Motor neuron (in vitro differentiated cells): ENCODE measurements around the gene CCDC127. TPM values are rescaled to one million over a fixed set of nuclear protein-coding genes. Genes with fewer than 3 reads are reported as not detected.
"Not testable (repeated sequence)": the region's sequence is repeated elsewhere in the genome, so short reads cannot be mapped to it uniquely, and the experiment has no call there.

Experiments
- ATAC-seq, 8 experiments: fragments of 200-7000 bp; cut with Tn5 transposase; replicated peaks in 6 of 8; 2 replicates each; pipeline ENCODE4 v1.8.0; 2021; ENCODE audit warnings: mild to moderate bottlenecking in 8 of 8, moderate library complexity in 8 of 8
- H3K27ac ChIP-seq, 2 donors: fragments of 250-450 bp; sonication (Bioruptor Pico); 2 replicates each; pipeline ENCODE4 v1.9.0; 2021; ENCODE audit warnings: antibody characterized with exemption in 2 of 2, mild to moderate bottlenecking in 2 of 2, moderate library complexity in 1 of 2
- H3K4me1 ChIP-seq, 2 donors: fragments of 250-450 bp; sonication (Bioruptor Pico); replicated peaks in 1 of 2; 2 replicates each; pipeline ENCODE4 v1.6.1; 2021; ENCODE audit warnings: antibody characterized with exemption in 2 of 2, mild to moderate bottlenecking in 2 of 2, moderate library complexity in 1 of 2
- H3K4me3 ChIP-seq, 5 donors: fragments of 250-450 bp; sonication (Bioruptor Pico); 2 replicates each; pipeline ENCODE4 v1.9.0; 2021; ENCODE audit warnings: antibody characterized with exemption in 5 of 5, mild to moderate bottlenecking in 5 of 5, moderate library complexity in 4 of 5
- WGBS, 10 experiments: fragments of 450-650 bp; shearing (Covaris generic); methylation state at CpG; one replicate each; pipeline ENCODE4 v1.0.0; 2022; 5-methylcytosine and 5-hydroxymethylcytosine counted together
- in situ Hi-C, 9 experiments: fragments of 400-800 bp; cut with MboI; loops; one replicate each; pipeline ENCODE4 v1.15.0; 2021; ENCODE audit warnings: low sequenced_read_pairs in 9 of 9, low pct_unique_long_range_greater_than_20kb in 2 of 9; ENCODE audit not compliant: unreplicated experiment in 9 of 9
- total RNA-seq, 8 experiments: library from RNA; unstranded; fragments of 300-600 nt; gene quantifications; 2 replicates each; pipeline versions ENCODE4 v1.2.3 to v1.2.4, GENCODE V29; 2022

The CCDC127 gene
- total RNA-seq, 8 experiments from 2014 or later: 5.9 to 10.8 (median 7.9) TPM

DNA sequence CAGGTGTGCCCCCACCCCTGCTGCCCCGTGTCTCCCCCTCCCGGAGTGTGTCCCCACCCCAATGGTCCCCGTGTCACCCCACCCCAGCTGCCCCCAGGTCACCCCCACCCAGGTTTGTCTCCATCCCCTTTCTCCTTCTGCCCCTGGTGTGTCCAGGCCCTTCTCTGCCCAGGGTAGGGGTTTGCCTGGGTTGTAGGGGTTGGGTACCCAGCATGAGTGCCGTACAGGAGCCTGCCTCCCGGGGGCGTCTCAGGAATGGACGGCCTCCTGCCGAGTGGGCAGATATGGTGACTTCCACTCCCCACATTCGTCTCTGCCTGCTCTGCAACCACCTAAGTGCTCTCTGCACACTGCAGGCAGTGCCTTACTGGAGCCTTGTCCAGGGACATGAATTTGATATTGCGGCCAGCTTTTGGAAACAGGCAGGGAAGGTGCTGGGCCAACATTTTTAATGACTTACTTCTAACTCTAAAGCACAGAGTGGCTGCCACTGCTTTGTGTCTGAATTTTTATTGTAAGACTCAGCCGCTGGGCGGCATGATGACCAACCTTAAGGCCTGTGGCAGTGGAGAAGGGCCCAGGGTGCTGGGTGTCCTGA lies 20.0 kb downstream of the CCDC127 start:
- WGBS, 10 experiments: 87 to 100% (median 100%) methylated on average over 1 to 3 of the region's 12 CpGs; no CpG with 5 or more reads in 7 of the 10 experiments
- Histone ChIP-seq H3K27ac (peak overlapping the region in 1 of 2 donors; percentile 61), H3K4me3 (no peak overlapping the region), H3K4me1 (peaks cover 6 to 22% of the 10 kb centered on the region in 2 donors)
- peak in 1 of 8 experiments; percentile 13 for ATAC-seq
- in situ Hi-C loops: no loop called here

DNA sequence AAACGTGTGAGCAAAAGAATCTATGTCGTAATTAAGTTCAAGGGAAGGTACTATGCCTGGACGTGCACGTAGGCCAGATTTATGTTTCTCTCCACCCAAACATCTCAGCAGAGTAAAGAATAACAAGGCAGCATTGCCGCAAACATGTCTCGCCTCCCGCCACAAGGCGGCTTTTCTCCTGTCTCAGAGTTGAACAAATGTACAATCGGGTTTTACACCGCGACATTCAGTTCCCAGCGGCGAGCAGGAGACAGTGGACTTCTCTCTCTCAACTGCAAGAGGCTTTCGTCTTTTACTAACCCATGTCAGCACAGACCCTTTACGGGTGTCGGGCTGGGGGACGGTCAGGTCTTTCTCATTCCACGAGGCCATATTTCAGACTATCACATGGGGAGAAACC lies 20.9 kb downstream of the CCDC127 start:
- in situ Hi-C loops: not testable (repeated sequence)
- WGBS, 10 experiments: 0 to 100% (median 68%) methylated on average over 1 to 5 of the region's 18 CpGs; no CpG with 5 or more reads in 5 of the 10 experiments

DNA sequence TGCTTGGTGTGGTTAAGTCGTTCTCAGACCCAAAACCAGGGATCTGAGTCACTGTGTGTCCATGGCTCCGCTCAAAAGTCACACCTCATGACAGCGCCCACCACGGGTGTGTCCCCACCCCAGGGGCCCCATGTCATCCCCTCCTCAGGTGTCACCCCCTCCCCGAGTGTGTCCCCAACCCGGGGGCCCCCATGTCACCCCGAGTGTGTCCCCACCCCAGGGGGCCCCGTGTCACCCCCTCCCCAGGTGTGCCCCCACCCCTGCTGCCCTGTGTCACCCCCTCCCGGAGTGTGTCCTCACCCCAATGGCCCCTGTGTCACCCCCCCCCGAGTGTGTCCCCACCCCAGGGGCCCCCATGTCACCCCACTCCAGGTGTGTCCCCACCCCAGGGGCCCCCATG lies 21.6 kb downstream of the CCDC127 start:
- H3K4me1 ChIP-seq: peaks cover 7 to 26% of the 10 kb centered on the region in 2 donors
- in situ Hi-C loops: no loop called here
- ATAC-seq: peak in 2 of 8 experiments; percentile 19 to 31
- H3K27ac ChIP-seq: no peak overlapping the region
- no peak overlapping the region for H3K4me3 ChIP-seq
- WGBS, 10 experiments: no CpG with 5 or more reads among the region's 10 CpGs

More for the DNA sequence above, 20.9 kb downstream of the CCDC127 start:
- not testable (repeated sequence) for H3K4me3 ChIP-seq, ATAC-seq
- Histone ChIP-seq H3K27ac (peak overlapping the region; percentile 49 to 75), H3K4me1 (peaks cover 6 to 22% of the 10 kb centered on the region in 2 donors)

DNA sequence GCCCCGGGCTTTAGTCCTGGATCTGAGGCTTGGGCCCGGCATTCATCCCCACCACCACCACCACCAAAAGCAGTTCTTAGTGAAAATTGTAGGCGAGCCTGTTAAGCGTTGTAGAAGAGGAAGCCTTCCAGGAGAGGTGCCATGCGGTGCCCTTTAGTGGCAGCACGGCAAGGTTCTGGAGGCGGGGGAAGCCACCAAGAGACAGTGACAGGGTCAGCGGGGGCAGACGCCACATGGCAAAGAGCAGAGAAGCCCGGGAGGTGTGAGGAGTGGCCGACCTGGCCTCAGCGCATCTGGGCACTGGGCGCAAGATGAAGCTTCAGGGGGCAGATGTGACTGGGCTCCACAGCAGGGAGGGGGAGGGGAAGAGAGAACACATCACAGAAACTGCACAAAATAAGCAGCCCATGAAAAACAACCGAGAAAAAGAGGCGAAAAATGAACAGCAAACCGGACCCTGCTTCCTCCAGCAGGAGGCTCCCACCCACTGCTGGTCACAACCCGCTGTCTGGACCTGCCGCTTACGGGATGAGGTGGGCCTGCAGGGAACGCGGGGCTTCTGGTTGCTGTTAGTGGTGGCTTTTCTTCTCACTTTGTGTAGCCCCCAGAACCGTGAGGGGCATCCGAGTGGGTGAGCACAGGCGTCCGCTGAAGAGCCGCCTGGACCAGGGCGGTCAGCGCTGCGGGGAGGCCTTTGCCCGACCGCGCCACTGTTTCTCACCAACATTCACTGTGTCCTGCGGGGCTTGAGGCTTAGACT lies 22.4 kb downstream of the CCDC127 start:
- H3K4me1 ChIP-seq: peaks cover 12 to 34% of the 10 kb centered on the region in 2 donors
- no peak overlapping the region for H3K4me3 ChIP-seq
- H3K27ac ChIP-seq: no peak overlapping the region
- in situ Hi-C loops: no loop called here
- WGBS, 10 experiments: 0 to 91% (median 75%) methylated on average over 1 to 12 of the region's 33 CpGs; no CpG with 5 or more reads in 3 of the 10 experiments
- ATAC-seq: no peak

DNA sequence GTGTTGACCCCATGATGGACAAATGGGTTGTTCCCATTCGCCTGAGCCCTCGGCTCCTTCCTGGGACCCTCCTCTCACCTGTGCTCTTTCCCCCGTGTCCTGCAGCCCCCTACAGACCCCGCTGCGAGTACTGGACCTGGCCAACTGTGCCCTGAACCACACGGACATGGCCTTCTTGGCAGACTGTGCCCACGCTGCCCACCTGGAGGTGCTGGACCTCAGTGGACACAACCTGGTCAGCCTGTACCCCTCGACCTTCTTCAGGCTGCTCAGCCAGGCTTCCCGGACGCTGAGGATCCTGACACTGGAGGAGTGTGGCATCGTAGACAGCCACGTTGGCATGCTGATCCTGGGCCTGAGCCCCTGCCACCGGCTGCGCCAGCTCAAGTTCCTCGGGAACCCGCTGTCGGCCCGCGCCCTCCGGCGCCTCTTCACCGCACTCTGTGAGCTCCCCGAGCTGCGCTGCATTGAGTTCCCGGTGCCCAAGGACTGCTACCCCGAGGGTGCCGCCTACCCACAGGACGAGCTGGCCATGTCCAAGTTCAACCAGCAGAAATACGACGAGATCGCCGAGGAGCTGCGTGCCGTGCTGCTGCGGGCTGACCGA lies 23.2 kb downstream of the CCDC127 start:
- H3K4me1 ChIP-seq: peaks cover 14 to 40% of the 10 kb centered on the region in 2 donors
- no peak for ATAC-seq
- 67 to 85% (median 82%) methylated on average over 1 to 10 of the region's 36 CpGs; no CpG with 5 or more reads in 4 of the 10 experiments for WGBS, 10 experiments
- H3K27ac ChIP-seq: no peak overlapping the region
- no peak overlapping the region for H3K4me3 ChIP-seq
- in situ Hi-C loops: no loop called here

DNA sequence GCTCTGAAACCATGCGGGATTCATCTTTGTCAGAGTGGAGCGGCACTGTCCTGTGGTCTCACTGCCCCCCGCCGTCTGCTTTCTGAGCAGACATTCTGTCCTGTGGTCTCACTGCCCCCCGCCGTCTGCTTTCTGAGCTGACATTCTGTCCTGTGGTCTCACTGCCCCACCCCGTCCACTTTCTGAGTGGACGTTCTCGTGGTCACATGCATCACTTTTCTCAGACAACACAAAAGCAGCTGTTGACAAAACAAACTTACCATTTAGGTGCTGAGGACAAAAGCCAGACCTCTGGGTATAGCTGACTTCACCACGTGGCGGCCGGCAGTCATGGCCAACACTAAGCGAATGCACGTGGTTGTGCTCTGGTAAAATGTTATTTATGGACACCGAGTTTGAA lies 23.9 kb downstream of the CCDC127 start:
- in situ Hi-C loops: no loop called here
- no peak for ATAC-seq
- Histone ChIP-seq H3K4me3 (no peak overlapping the region), H3K4me1 (peaks cover 14 to 41% of the 10 kb centered on the region in 2 donors), H3K27ac (no peak overlapping the region)
- 0 to 100% (median 79%) methylated on average over 1 to 6 of the region's 15 CpGs; no CpG with 5 or more reads in 2 of the 10 experiments for WGBS, 10 experiments

DNA sequence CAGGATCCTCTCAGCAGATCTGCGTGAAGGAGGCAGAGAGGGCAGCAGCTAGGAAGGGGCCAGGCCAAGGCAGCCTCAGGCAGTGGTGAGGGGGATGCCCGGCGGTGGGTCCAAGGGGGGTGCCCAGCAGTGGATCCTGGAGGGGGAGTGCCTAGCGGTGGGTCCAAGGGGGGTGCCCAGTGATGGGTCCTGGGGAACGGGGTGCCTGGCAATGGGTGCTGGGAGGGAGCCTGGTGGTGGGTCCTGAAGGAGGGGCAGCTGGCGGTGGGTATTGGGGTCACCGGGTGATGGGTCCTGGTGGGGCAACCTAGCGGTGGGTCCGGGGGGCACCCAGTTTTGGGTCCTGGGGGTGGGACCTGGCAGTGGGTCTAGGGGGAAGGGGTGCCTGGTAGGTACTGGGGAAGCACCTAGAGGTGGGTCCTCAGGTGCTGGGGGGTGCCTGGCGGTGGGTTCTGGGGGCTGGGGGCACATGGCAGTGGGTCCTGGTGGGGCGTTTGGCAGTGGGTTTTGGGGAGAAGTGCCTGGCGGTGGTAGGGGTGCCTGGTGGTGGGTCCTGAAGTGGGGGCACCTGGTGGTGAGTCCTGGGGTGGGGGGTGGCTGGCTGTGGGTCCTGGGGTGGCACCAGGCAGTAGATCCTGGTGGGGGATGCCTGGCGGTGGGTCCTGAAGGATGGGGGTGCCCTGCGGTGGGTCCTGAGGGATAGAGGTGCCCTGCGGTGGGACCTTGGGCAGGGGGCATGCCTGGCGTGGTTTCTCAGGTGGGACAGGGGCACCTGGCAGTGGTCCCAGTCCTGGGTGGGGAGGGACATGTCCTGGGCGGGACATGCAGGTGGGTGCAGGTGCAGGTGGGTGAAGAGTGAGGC lies 24.8 kb downstream of the CCDC127 start:
- no peak overlapping the region for H3K27ac ChIP-seq
- in situ Hi-C loops: no loop called here
- H3K4me3 ChIP-seq: no peak overlapping the region
- ATAC-seq: no peak
- H3K4me1 ChIP-seq: peaks cover 19 to 47% of the 10 kb centered on the region in 2 donors
- WGBS, 10 experiments: 100% methylated on average over 2 of the region's 17 CpGs; no CpG with 5 or more reads in 9 of the 10 experiments

DNA sequence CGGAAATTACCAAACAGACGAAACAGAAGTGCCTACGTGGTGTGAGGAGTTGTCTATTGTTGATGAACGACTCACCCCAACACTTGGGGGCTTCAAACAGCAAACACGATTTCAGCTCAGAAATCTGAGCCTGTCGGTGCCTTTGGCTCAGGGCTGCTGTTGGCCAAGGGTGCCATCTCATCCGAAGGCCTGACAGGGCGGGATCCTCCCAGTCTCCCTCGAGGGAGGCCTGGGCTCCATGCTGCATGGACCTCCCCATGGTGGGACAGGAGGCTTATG lies 25.3 kb downstream of the CCDC127 start:
- in situ Hi-C loops: no loop called here
- 50 to 92% (median 74%) methylated on average over 1 to 5 of the region's 9 CpGs; no CpG with 5 or more reads in 3 of the 10 experiments for WGBS, 10 experiments

DNA sequence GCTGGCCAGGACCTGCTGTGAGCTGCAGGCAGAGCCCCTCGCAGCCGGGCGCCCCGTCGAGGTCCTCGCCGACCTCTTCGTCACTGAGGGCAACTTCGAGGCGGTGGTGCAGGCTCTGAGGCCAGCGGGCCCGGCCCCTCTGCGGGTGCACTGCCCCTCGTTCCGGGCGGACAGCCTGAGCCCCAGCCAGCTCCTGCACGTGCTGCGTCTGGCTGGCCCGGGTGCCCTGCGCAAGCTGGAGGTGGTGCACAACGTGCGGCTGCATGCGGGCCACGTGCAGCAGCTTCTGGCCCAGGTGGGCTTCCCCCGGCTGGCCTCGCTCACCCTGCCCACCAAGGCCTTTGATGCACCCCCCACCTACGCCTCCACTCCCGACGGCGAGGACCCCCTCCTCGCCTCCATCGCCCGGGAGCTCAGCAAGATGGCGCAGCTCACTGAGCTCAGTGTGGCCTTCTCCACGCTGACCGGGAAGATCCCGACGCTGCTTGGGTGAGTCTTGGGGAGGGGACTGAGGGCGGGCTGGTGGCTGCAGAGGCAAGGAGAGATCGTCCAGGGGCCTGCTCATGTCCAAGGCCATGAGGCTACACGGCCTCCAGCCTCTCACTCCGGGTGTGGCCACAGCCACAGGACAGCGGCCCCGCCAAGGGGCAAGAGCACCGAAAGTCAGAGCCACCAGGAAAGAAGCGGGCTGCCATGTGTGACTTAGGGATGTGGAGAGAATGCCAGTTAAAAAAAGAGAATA lies 25.8 kb downstream of the CCDC127 start:
- peaks cover 17 to 41% of the 10 kb centered on the region in 2 donors for H3K4me1 ChIP-seq
- in situ Hi-C loops: no loop called here
- no peak overlapping the region for H3K27ac ChIP-seq
- H3K4me3 ChIP-seq: no peak overlapping the region
- WGBS, 10 experiments: 85 to 95% (median 88%) methylated on average over 3 to 7 of the region's 46 CpGs; no CpG with 5 or more reads in 7 of the 10 experiments
- no peak for ATAC-seq

More for the DNA sequence above, 25.3 kb downstream of the CCDC127 start:
- no peak overlapping the region for H3K27ac ChIP-seq
- H3K4me1 ChIP-seq: peaks cover 22 to 46% of the 10 kb centered on the region in 2 donors
- no peak overlapping the region for H3K4me3 ChIP-seq
- no peak for ATAC-seq

DNA sequence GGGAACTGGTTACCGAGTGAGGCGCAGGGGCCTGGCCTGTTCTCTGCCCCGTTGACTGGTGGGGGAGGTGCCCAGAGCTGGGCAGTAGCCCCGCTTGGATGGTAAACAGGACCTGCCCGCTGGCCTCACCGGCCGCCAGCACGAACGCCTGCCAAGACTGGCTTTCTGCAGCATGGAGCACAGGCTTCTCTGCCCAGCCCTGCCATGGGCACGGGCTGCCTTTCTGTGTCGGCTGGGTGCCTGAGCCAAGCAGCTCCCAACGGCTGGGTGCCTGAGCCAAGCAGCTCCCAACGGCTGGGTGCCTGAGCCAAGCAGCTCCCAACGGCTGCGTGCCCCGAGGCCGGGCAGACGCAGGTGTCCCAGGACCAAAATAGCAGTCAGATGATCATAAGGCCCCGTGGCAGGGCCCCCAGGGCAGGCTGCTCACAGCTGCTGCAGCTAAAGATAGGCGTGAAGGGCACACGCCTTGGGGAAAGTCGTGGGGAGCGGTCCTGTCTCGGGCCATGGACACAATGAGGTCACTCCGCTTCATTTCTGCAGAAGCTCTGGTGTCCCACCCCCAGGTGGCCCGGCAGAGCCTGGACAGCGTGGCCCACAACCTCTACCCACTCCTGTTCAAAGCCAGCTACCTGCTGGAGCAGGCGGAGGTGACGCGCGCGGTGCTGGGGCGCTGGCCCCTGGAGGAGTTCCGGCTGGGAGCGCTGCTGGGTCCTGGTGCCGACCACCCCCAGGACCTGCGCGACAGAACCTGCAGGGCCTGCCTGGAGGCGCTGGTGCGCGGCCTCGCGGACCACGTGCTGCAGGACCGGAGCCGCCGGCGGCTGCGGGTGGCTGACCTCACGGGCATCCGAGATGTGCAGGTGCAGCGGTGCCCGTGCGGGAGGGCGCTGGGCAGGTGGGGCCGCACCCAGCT lies 26.7 kb downstream of the CCDC127 start, which contains the start of gene LRRC14B:
LRRC14B (plus strand) TSS at position 460 of the 913 bp plus-strand sequence; CDS start at position 504, 44 bp downstream.
- in situ Hi-C loops: no loop called here
- ATAC-seq: peak in 7 of 8 experiments; percentile 5 to 77 (median 61)
- whole genome bisulfite sequencing, 10 experiments: 0 to 82% (median 60%) methylated on average over 1 to 16 of the region's 56 CpGs; no CpG with 5 or more reads in 5 of the 10 experiments
- H3K4me1 ChIP-seq: peaks cover 16 to 36% of the 10 kb centered on the region in 2 donors
- H3K27ac ChIP-seq: no peak within 1 kb of the TSS
- H3K4me3 ChIP-seq: no peak within 1 kb of the TSS

DNA sequence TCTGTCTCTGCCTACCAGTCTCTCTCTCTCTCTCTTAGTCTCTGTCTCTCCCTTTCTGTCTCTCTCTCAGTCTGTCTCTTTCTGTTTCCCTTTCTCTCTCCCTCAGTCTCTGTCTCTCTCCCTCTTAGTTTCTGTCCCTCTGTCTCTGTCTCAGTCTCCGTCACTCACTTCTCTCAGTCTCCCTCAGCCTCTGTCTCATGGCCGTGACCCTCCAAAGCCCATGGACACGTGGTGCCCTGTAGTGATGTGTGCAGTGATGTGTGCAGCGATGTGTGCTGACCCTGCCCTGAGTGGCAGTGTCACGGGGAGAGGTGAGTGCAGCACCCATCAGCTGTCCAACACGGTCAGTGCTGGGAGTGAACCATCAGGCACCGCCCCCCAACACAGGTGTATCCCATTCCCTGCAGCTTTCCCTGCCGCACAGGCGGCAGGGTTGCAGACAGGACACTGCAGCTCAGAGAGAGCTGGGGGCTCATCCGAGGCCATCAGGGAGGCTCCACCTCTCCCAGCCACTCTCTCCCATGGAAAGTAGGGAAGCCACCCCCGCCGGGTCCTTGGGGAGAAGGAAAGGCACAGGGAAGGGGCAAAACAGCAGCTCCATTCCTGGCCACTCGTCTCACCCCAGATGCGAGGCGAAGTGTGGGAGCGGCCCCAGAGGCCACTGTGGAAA lies 27.5 kb downstream of the CCDC127 start:
- Histone ChIP-seq H3K4me1 (peaks cover 16 to 32% of the 10 kb centered on the region in 2 donors), H3K27ac (no peak overlapping the region), H3K4me3 (no peak overlapping the region)
- WGBS, 10 experiments: 20 to 71% (median 54%) methylated on average over 1 to 7 of the region's 16 CpGs; no CpG with 5 or more reads in 1 of the 10 experiments
- ATAC-seq: peak in 3 of 8 experiments; percentile 29 to 45 (median 36)
- in situ Hi-C loops: no loop called here
